T-cell (primary cell): ENCODE data around the gene AASDH. TPM values are rescaled to one million over a fixed set of nuclear protein-coding genes. Genes with fewer than 3 reads are reported as not detected.

ENCODE experiments used
- ATAC-seq, 4 experiments: fragments of 200-7000 bp in 3 of 4; fragments of 150-1000 bp in 1 of 4; cut with Tn5 transposase; replicated peaks in 1 of 4; 1 replicate in 3 of 4; 2 replicates in 1 of 4; pipeline ENCODE4 v1.10.0; 2021; ENCODE audit warnings: moderate library complexity in 3 of 4, mild to moderate bottlenecking in 2 of 4, moderate number of reproducible peaks in 1 of 4
- CTCF ChIA-PET, 2 donors: fragments of 300-600 bp; sonication (Branson Sonifier 250); formaldehyde crosslinking; loops; one replicate each; lab custom pipeline; 2022; ENCODE audit warnings: antibody characterized with exemption in 2 of 2; lab: Charles Lee
- POLR2A ChIA-PET, 2 donors: fragments of 300-600 bp; sonication (Branson Sonifier 250); formaldehyde crosslinking; loops; one replicate each; lab custom pipeline; 2022; ENCODE audit warnings: antibody characterized with exemption in 2 of 2; lab: Charles Lee
- DNase-seq, 35 experiments: peaks; one replicate each; pipeline versions ENCODE4 v3.0.0 to v3.0.0-alpha.2; 2013 to 2023
- H3K27ac ChIP-seq: one replicate; pipeline ENCODE4 v1.5.1; 2013; ENCODE audit warnings: low read length
- H3K27me3 ChIP-seq, 2 experiments: replicated peaks in 1 of 2; 1 replicate in 1 of 2; 2 replicates in 1 of 2; pipeline versions ENCODE4 v1.6.1 to v1.7.0; 2013; ENCODE audit warnings: low read length in 1 of 2, mixed read lengths in 1 of 2; ENCODE audit not compliant: control insufficient read depth in 2 of 2, insufficient read depth in 2 of 2; ENCODE audit errors: extremely low read depth in 1 of 2
- H3K36me3 ChIP-seq, 2 donors: 1 replicate in 1 of 2; 2 replicates in 1 of 2; pipeline versions ENCODE4 v1.6.1 to v1.7.0; 2013; ENCODE audit warnings: low read length in 1 of 2; ENCODE audit not compliant: control insufficient read depth in 2 of 2, insufficient read depth in 1 of 2; ENCODE audit errors: extremely low read depth in 1 of 2
- H3K4me1 ChIP-seq, 2 experiments: 1 replicate in 1 of 2; 2 replicates in 1 of 2; pipeline versions ENCODE4 v1.6.1 to v1.7.0; 2013; ENCODE audit warnings: low read length in 2 of 2, mixed read lengths in 1 of 2; ENCODE audit not compliant: insufficient read depth in 2 of 2, control insufficient read depth in 1 of 2; ENCODE audit errors: extremely low read depth in 1 of 2
- H3K4me3 ChIP-seq, 2 donors: 1 replicate in 1 of 2; 2 replicates in 1 of 2; pipeline versions ENCODE4 v1.5.1 to v1.7.0; 2013; ENCODE audit warnings: mild to moderate bottlenecking in 2 of 2, low read length in 1 of 2, moderate library complexity in 1 of 2; ENCODE audit not compliant: control insufficient read depth in 1 of 2; ENCODE audit errors: extremely low read depth in 1 of 2
- H3K9me3 ChIP-seq: 2 replicates; pipeline ENCODE4 v1.7.0; 2013
- H3K27ac Mint-ChIP-seq, 2 donors: one replicate each; pipeline ENCODE4 v1.8.0; 2020 to 2021; ENCODE audit warnings: mild to moderate bottlenecking in 2 of 2, mixed read lengths in 2 of 2
- H3K27me3 Mint-ChIP-seq, 2 donors: one replicate each; pipeline ENCODE4 v1.8.0; 2021 to 2022; ENCODE audit warnings: mixed read lengths in 2 of 2
- H3K36me3 Mint-ChIP-seq: one replicate; pipeline ENCODE4 v1.8.0; 2021; ENCODE audit warnings: mixed read lengths
- H3K4me1 Mint-ChIP-seq, 3 donors: one replicate each; pipeline ENCODE4 v1.8.0; 2020 to 2022; ENCODE audit warnings: mixed read lengths in 3 of 3, mild to moderate bottlenecking in 1 of 3
- H3K4me3 Mint-ChIP-seq, 3 donors: one replicate each; pipeline ENCODE4 v1.8.0; 2020 to 2022; ENCODE audit warnings: mild to moderate bottlenecking in 3 of 3, mixed read lengths in 3 of 3, moderate library complexity in 3 of 3
- H3K9me3 Mint-ChIP-seq, 3 donors: one replicate each; pipeline ENCODE4 v1.8.0; 2020 to 2022; ENCODE audit warnings: mixed read lengths in 3 of 3
- WGBS: methylation state at CpG from one replicate; pipeline ENCODE4 v1.1.5; 2013; ENCODE audit warnings: missing lambda C conversion rate; ENCODE audit not compliant: insufficient coverage; 5-methylcytosine and 5-hydroxymethylcytosine counted together
- total RNA-seq, 35 experiments: library from RNA in 6 of 35; stranded (reverse) in 6 of 35; fragments of 120-200 nt in 1 of 35; gene quantifications; one replicate each; pipeline versions ENCODE4 v1.2.1 to v1.2.4 and lab custom pipeline; 2013 to 2026

AASDH gene
- total RNA-seq, 5 donors from 2014 or later (not counting 1 experiment from before 2014, with no cell fraction given), result 13.3 to 17.7 (median 16.0) TPM

DNA sequence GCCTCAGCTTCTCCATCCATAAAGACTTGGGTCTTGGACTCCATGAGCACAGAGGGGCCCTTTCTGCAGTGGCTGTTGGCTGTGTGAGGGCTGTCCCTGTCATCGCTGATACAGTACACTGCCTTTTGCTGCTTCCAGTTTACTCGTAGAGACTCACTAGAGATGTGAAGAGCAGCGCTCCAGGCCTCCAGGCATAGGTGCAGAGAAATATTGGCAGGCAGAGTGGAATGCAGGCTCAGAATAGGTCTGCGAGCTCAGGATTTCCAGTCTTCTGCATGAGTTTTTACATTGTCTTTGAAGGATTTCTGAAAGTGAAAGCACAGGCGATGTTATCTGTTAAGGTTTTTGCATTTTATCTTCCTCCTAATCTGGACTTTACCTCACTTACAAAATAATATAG lies 97.4 kb downstream of the AASDH start:
- WGBS, result 41% methylated on average over 3 of the region's 5 CpGs
- CTCF ChIA-PET, result interaction anchor here in 1 of 2 donors (0.7 to 0.9 kb wide), 2 partner anchors 9 to 38 kb away, joined by 3 to 5 read pairs; no protein-coding TSS in a partner anchor
- peak in 2 of 4 experiments; percentile 20 to 34 for ATAC-seq

DNA sequence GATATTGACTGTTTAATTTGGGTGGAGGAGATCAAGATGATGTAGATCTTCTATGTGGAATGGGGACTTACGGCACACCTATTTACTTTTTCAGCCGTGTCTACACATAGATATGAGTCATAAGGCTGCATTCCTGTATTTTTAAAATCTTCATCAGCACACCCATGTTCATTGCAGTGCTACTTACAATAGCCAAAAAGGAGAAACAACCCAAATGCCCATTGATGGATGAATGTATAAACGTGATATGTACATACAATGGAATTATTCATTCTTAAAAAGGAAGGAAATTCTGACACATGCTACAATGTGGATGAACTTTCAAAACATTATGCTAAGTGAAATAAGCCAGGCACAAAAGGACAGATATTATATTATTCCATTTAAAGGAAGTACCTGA lies 98.6 kb downstream of the AASDH start:
- no peaks in the 10 kb centered on the region for H3K27me3 ChIP-seq
- peaks cover 0 to 16% (median 0%) of the 10 kb centered on the region in 3 donors for H3K9me3 Mint-ChIP-seq
- POLR2A ChIA-PET, result no interaction called here
- DNase-seq (no peak), ATAC-seq (no peak)
- H3K27ac ChIP-seq, result no peak overlapping the region
- no peak overlapping the region for H3K4me3 ChIP-seq
- H3K36me3 ChIP-seq, result no peaks in the 10 kb centered on the region
- H3K9me3 ChIP-seq, result no peaks in the 10 kb centered on the region
- CTCF ChIA-PET, result no interaction called here
- H3K27ac Mint-ChIP-seq, result no peak overlapping the region
- WGBS, result no CpG with 5 or more reads among the region's 3 CpGs
- peaks cover 0 to 20% of the 10 kb centered on the region in 2 experiments for H3K4me1 ChIP-seq
- peak overlapping the region in 1 of 3 donors; percentile 71 for H3K4me3 Mint-ChIP-seq
- no peaks in the 10 kb centered on the region for H3K36me3 Mint-ChIP-seq
- peaks cover 0 to 4% of the 10 kb centered on the region in 2 donors for H3K27me3 Mint-ChIP-seq
- peaks cover 13 to 27% (median 18%) of the 10 kb centered on the region in 3 donors for H3K4me1 Mint-ChIP-seq

More for the DNA sequence above, 97.4 kb downstream of the AASDH start:
- POLR2A ChIA-PET, result no interaction called here
- DNase-seq, result no peak
- peaks cover 0 to 1% of the 10 kb centered on the region in 2 donors for H3K27me3 Mint-ChIP-seq
- H3K36me3 ChIP-seq, result no peaks in the 10 kb centered on the region
- no peak overlapping the region for H3K27ac ChIP-seq
- no peaks in the 10 kb centered on the region for H3K9me3 ChIP-seq
- H3K36me3 Mint-ChIP-seq, result no peaks in the 10 kb centered on the region
- peak overlapping the region; percentile 58 to 71 (median 60) for H3K4me3 Mint-ChIP-seq
- H3K4me3 ChIP-seq, result no peak overlapping the region
- peaks cover 13 to 27% (median 18%) of the 10 kb centered on the region in 3 donors for H3K4me1 Mint-ChIP-seq
- peaks cover 0 to 20% of the 10 kb centered on the region in 2 experiments for H3K4me1 ChIP-seq
- no peaks in the 10 kb centered on the region for H3K27me3 ChIP-seq
- peak overlapping the region; percentile 48 to 82 for H3K27ac Mint-ChIP-seq
- peaks cover 0 to 11% (median 0%) of the 10 kb centered on the region in 3 donors for H3K9me3 Mint-ChIP-seq

Other genes with a start within 250 kb of the AASDH start
- gene PPAT, start 48.1 kb upstream of the AASDH start, total RNA-seq, result 10 to 100 TPM; 10.5 to 15.1 (median 12.5) TPM
- 10 to 100 TPM; 22.4 to 38.1 (median 35.8) TPM for gene PAICS, start 48.8 kb upstream of the AASDH start, total RNA-seq
- 100 to 1,000 TPM in 3 of 5 donors, 10 to 100 TPM in 2; 98.0 to 115 (median 107) TPM for gene SRP72, start 80.1 kb upstream of the AASDH start, total RNA-seq
- under 1 TPM in 4 of 5 donors, not detected in 1; 0.23 to 0.63 (median 0.52) TPM for gene ARL9, start 118.3 kb upstream of the AASDH start, total RNA-seq